ENCODE measurements around the gene DGKG.
A peak's percentile ranks its signal among the peaks of the same experiment; 100 is the strongest.

Gene DGKG

DNA sequence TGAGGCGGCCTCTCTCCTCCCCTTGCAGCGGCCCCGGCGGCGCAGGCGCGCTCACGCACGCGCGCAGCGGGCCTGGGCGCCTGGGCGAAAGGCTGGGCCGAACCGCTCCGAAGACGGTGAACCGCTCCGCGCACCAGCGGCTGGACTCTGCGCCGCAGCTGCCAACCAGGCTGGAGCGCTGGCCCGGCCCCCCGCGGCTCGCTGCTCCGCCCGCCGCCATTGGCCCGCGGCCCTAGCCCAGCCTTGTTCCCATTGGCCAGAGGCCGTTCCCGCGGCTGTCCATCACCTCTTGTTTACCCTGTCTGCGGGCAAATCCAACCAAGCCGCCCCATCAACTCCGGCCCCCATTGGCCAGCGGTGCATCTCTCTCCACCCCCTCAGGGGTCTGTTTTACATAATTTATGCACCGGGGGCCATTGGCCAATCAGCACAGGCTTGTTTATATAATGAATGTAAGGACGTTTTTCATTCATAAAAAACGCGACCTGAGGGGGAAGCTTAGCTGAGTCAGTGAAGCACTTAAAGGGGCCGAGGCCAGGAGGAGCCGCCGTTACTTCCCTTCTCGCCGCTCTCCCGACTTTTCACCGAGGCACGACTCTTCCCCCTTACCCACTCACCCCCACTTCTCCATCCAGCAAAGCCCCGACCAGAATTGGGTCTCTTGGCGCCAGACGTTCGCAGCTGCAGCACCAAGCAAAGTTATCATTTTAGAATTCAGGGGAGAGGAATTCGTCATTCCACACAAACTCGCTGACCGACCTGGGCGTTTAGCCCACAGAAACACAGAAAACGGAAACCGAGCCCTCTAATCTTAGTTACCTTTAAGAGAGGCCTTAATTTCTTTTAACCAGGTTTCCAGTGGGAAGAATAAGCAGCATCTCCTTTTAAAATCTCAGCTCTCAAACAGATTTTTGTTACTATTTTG lies 252.8 kb downstream of the DGKG start, which contains the start of gene ETV5:
TSS of gene ETV5 (minus strand) at position 149 of the 925 bp plus-strand sequence. CDS start 3,221 bp downstream, outside the sequence.
- peak; percentile 79 to 86 for DNase-seq (ENCODE audit: low read depth in 2 of 2)

- DNase-seq (ENCODE audit: low read depth in 2 of 2): no peak
Observed at GRCh38 chr3:186108106-186108940, 253.7 kb downstream of the DGKG start.

- no peak for DNase-seq (ENCODE audit: low read depth in 2 of 2)
Observed at GRCh38 chr3:186107215-186108105, 254.6 kb downstream of the DGKG start.

DNA sequence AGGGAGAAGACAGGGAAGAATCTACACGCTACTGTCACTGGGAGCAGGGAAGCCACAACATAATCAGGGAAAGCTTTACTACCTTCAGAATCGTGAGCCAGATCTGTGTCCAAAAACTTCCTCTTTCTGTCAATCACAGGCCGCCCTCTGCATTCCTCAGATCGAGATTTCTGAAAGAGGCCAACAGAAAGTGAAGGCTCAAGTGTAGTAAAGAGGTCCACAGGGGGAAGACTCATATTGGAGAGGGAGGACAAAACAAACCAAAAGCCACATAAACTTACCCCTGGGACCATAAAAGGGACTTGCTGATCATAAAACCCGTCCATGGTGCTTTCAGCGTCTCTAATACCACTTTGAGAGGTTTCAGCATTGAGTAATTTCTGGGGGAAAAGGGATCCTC lies 256.5 kb downstream of the DGKG start:
- no peak for DNase-seq (ENCODE audit: low read depth in 2 of 2)

- no peak for DNase-seq (ENCODE audit: low read depth in 2 of 2)
Observed at GRCh38 chr3:186102687-186103086, 259.3 kb downstream of the DGKG start.

DNA sequence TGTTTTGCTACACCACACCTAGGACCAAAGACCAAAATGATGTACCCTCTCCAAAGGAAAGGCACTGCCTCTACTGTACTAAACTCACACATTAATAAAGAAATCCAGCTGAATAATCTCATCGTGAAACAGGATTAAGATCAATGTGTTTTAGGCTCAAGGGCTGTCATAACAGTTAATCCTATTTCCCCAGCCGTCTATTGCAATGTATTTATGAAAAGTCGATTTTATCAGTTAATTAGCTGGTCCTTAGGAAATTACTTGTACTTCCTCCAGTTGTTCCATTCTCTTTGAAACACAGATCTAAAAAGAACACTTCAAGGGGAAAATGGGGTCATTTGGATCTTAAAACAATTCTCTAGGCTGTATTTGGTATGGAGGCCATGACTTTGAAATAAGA lies 261.6 kb downstream of the DGKG start:
- DNase-seq (ENCODE audit: low read depth in 2 of 2): no peak

DNA sequence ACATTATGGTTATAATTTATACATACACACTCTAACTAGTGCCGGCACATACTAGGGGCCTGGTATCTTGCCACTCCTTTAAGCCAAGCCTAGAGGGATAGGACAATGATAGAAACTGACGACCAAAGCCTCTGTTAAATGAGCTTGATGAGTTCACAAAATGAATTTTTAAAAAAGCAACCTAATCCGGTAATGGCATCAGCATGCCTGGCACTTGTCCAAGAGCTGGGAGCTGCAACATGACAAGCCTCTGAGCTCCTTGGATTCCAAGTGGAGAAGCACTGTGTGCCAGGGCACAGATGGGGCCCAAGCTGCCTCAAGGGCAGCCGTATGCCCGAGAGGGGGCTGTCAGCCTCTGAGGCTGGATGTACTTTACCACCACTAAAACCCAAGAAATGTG lies 262.9 kb downstream of the DGKG start:
- DNase-seq (ENCODE audit: low read depth in 2 of 2): no peak

GRCh38 chr3:186098740-186099139 lies 263.3 kb downstream of the DGKG start:
- DNase-seq (ENCODE audit: low read depth in 2 of 2): no peak

DNA sequence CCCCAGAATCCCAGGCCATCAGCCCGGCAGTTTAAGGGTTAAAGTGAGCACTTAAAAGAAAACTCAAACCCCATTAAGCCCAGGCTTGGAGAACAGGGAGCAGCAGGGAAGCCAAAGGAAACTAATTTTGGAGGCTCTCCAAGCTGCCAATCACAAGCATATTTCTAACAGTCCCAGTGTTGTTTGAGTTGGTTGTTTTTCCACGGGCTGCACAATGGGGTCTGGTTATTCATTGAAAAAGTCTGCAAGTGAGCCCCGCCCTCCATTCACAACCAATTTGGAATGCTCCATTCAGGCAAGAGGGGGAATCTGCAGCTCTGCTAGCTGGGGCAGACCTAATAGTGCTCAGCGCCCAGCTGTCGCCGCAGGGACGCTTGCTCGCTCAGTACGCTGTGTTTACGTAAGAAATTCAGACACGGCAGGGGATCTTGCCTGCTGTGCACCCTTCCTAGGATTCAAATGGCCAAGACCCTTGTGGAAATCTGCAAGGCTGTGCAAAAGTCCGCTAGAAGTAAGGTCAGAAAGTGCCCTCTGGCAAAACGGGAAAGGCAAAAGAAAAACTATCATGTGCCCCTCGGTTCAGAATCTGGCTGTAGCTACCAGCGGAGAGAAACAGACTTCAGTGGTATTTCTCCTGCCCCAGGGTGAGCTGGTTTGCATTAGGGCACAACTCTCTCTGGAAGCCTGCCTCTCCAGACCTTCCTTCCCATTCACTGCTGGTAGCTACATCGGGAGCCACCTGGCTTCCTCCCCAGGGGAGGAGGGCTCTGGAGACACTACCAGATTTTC lies 264.2 kb downstream of the DGKG start:
- DNase-seq (ENCODE audit: low read depth in 2 of 2): no peak

DNA sequence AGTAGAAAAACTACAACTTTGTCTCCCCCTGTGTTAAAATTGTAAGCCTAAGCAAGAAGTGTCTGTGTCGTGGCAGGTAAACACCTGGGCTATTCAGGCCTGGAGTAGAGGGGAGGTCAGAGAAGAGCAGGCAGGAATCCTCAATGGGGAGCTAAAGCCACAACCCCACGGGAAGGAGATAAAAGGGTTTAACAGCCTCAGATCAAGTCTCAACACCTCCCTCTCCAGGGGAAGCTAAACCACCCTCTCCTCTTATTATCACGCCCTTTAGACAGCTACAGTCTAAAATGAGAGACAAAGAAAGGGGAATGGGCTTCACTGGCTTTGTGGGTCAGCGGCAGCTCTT lies 264.7 kb downstream of the DGKG start:
- DNase-seq (ENCODE audit: low read depth in 2 of 2): no peak
